Right renal pelvis (tissue), 4 donors: Measurements from ENCODE around the gene ELMO2. TPM values are rescaled to one million over a fixed set of nuclear protein-coding genes. Genes with fewer than 3 reads are reported as not detected.
"Not testable (repeated sequence)": the region's sequence is repeated elsewhere in the genome, so short reads cannot be mapped to it uniquely, and the experiment has no call there.

Source experiments
- DNase-seq, 4 donors: peaks; one replicate each; pipeline ENCODE4 v3.0.0-alpha.2; 2013; ENCODE audit warnings: low read depth in 4 of 4, low spot score in 3 of 4, missing footprints in 1 of 4
- polyA plus RNA-seq, 4 donors: library from polyadenylated mRNA; unstranded; fragments of 120-200 nt; gene quantifications; one replicate each; pipeline ENCODE4 v1.2.1, GENCODE V29; 2013; ENCODE audit not compliant: insufficient read length in 4 of 4

ELMO2 gene
- polyA plus RNA-seq, 4 donors: 59.4 to 75.5 (median 60.8) TPM

- no peak for DNase-seq
Observed at GRCh38 chr20:46406986-46407670, 713 bp upstream of the ELMO2 start.

GRCh38 chr20:46402331-46402811, 4.0 kb downstream of the ELMO2 start:
- no peak for DNase-seq

- DNase-seq: no peak
Observed at GRCh38 chr20:46401478-46401860, 4.9 kb downstream of the ELMO2 start.

GRCh38 chr20:46400828-46401477, 5.5 kb downstream of the ELMO2 start:
- DNase-seq: no peak

GRCh38 chr20:46400253-46400652, 6.2 kb downstream of the ELMO2 start:
- DNase-seq: no peak

GRCh38 chr20:46399401-46399800, 7.0 kb downstream of the ELMO2 start:
- DNase-seq: no peak

GRCh38 chr20:46398963-46399362, 7.5 kb downstream of the ELMO2 start:
- DNase-seq: no peak

GRCh38 chr20:46396052-46396740, 10.2 kb downstream of the ELMO2 start:
- DNase-seq: no peak

GRCh38 chr20:46394872-46395760, 11.3 kb downstream of the ELMO2 start:
- no peak for DNase-seq

- no peak for DNase-seq
Observed at GRCh38 chr20:46393967-46394366, 12.4 kb downstream of the ELMO2 start.

GRCh38 chr20:46388937-46389336, 17.5 kb downstream of the ELMO2 start:
- DNase-seq: no peak

GRCh38 chr20:46388201-46388836, 18.1 kb downstream of the ELMO2 start:
- no peak for DNase-seq

- DNase-seq: not testable (repeated sequence)
Observed at GRCh38 chr20:46387054-46387453, 19.4 kb downstream of the ELMO2 start.

GRCh38 chr20:46378412-46379009, 27.9 kb downstream of the ELMO2 start:
- DNase-seq: no peak

GRCh38 chr20:46377518-46377917, 28.9 kb downstream of the ELMO2 start:
- DNase-seq: no peak

- DNase-seq: no peak
Observed at GRCh38 chr20:46376196-46376785, 30.1 kb downstream of the ELMO2 start.

- no peak for DNase-seq
Observed at GRCh38 chr20:46375771-46376170, 30.6 kb downstream of the ELMO2 start.

- DNase-seq: no peak
Observed at GRCh38 chr20:46374383-46374782, 32.0 kb downstream of the ELMO2 start.

GRCh38 chr20:46371656-46372055, 34.8 kb downstream of the ELMO2 start:
- no peak for DNase-seq
